Activated CD4-positive, alpha-beta T cell treated with anti-CD3 and anti-CD28 coated beads, Interleukin-2, amount 50 U/mL, for 48 hours (primary cell): ENCODE results near the gene LRCH3.
"Not testable (repeated sequence)": the region's sequence is repeated elsewhere in the genome, so short reads cannot be mapped to it uniquely, and the experiment has no call there.

Source experiments
- DNase-seq, 2 experiments: peaks; one replicate each; pipeline ENCODE4 v3.0.0-alpha.2; 2020

Gene LRCH3

GRCh38 chr3:197888511-197888910, 97.5 kb downstream of the LRCH3 start:
- no peak for DNase-seq

- DNase-seq = no peak
Measured at GRCh38 chr3:197889204-197889930, 98.3 kb downstream of the LRCH3 start.

- DNase-seq = no peak
Measured at GRCh38 chr3:197890693-197891092, 99.6 kb downstream of the LRCH3 start.

- DNase-seq = no peak
Measured at GRCh38 chr3:197892162-197892561, 101.1 kb downstream of the LRCH3 start.

- DNase-seq = no peak
Measured at GRCh38 chr3:197896421-197896820, 105.4 kb downstream of the LRCH3 start.

GRCh38 chr3:197899833-197900478, 108.9 kb downstream of the LRCH3 start:
- no peak for DNase-seq

- DNase-seq = no peak
Measured at GRCh38 chr3:197901626-197902025, 110.6 kb downstream of the LRCH3 start.

GRCh38 chr3:197906023-197906849, 115.2 kb downstream of the LRCH3 start:
- peak; percentile 88 to 90 for DNase-seq

GRCh38 chr3:197906850-197907187, 115.8 kb downstream of the LRCH3 start:
- no peak for DNase-seq

- DNase-seq = no peak
Measured at GRCh38 chr3:197907196-197907595, 116.1 kb downstream of the LRCH3 start.

- not testable (repeated sequence) for DNase-seq
Measured at GRCh38 chr3:197908550-197908949, 117.5 kb downstream of the LRCH3 start.

- no peak for DNase-seq
Measured at GRCh38 chr3:197908957-197909701, 118.1 kb downstream of the LRCH3 start.

GRCh38 chr3:197912741-197913476, 121.9 kb downstream of the LRCH3 start:
- DNase-seq = peak; percentile 6 to 22

GRCh38 chr3:197913641-197914380, 122.8 kb downstream of the LRCH3 start:
- DNase-seq = peak; percentile 8 to 24

GRCh38 chr3:197921429-197922275, 130.6 kb downstream of the LRCH3 start:
- DNase-seq = peak in 1 of 2 experiments; percentile 22

GRCh38 chr3:197926418-197926817, 135.4 kb downstream of the LRCH3 start:
- peak; percentile 24 to 29 for DNase-seq

- not testable (repeated sequence) for DNase-seq
Measured at GRCh38 chr3:197927578-197927977, 136.5 kb downstream of the LRCH3 start.

GRCh38 chr3:197936819-197937384, 145.8 kb downstream of the LRCH3 start:
- no peak for DNase-seq
